SK-N-SH (cell line): Measurements from ENCODE around the gene SIRT5. TPM values are rescaled to one million over a fixed set of nuclear protein-coding genes. Genes with fewer than 3 reads are reported as not detected.

Source experiments
- CTCF ChIA-PET: fragments of 300-600, 350-600 bp; formaldehyde crosslinking; extraction: SDS; loops from one replicate; lab custom pipeline; 2021; lab: Yijun Ruan, JAX
- POLR2A ChIA-PET: fragments of 350-600 bp; sonication (Branson Sonifier 250); formaldehyde crosslinking; extraction: SDS; loops from one replicate; lab custom pipeline; 2020; ENCODE audit warnings: antibody characterized with exemption, inconsistent platforms; lab: Yijun Ruan, JAX
- DNase-seq: peaks from one replicate; pipeline ENCODE4 v3.0.0; 2012
- H2AFZ ChIP-seq: fragments of 200-600 bp; sonication (generic); 2 replicates; pipeline ENCODE4 v1.8.1; 2016; ENCODE audit warnings: antibody characterized with exemption, mild to moderate bottlenecking, low read depth
- H3F3A ChIP-seq: fragments of 200-600 bp; sonication (generic); replicated peaks from 2 replicates; pipeline ENCODE3; 2016; ENCODE audit warnings: antibody characterized with exemption, mild to moderate bottlenecking; ENCODE audit not compliant: insufficient read depth
- H3K27ac ChIP-seq, 2 experiments: fragments of 200-500 bp in 1 of 2; fragments of 200-600 bp in 1 of 2; sonication (Bioruptor generic) in 1 of 2; sonication (generic), shearing (Covaris generic) in 1 of 2; 2 replicates each; pipeline versions ENCODE4 v1.5.1 to v1.6.1; 2014 to 2016; ENCODE audit warnings: low read depth in 2 of 2, inconsistent platforms in 1 of 2, low read length in 1 of 2, mild to moderate bottlenecking in 1 of 2, mixed read lengths in 1 of 2
- H3K27me3 ChIP-seq: fragments of 200-600 bp; sonication (generic), shearing (Covaris generic); 2 replicates; pipeline ENCODE4 v1.6.1; 2016; ENCODE audit warnings: mixed run types; ENCODE audit not compliant: insufficient read depth
- H3K36me3 ChIP-seq, 2 experiments: fragments of 200-500 bp in 1 of 2; fragments of 200-600 bp in 1 of 2; sonication (Bioruptor generic) in 1 of 2; sonication (generic) in 1 of 2; replicated peaks in 1 of 2; 2 replicates each; pipeline versions ENCODE3 to v1.5.1; 2014 to 2016; ENCODE audit warnings: low read length in 1 of 2, mild to moderate bottlenecking in 1 of 2; ENCODE audit not compliant: insufficient read depth in 2 of 2, control insufficient read depth in 1 of 2
- H3K4me1 ChIP-seq, 2 experiments: fragments of 200-500 bp in 1 of 2; fragments of 200-600 bp in 1 of 2; sonication (Bioruptor generic) in 1 of 2; sonication (generic), shearing (Covaris generic) in 1 of 2; 2 replicates each; pipeline versions ENCODE4 v1.5.1 to v1.6.1; 2014 to 2016; ENCODE audit warnings: low read depth in 1 of 2, low read length in 1 of 2, mixed run types in 1 of 2; ENCODE audit not compliant: insufficient read depth in 2 of 2, control insufficient read depth in 1 of 2
- H3K4me2 ChIP-seq: fragments of 200-600 bp; sonication (generic), shearing (Covaris generic); 2 replicates; pipeline ENCODE4 v1.6.1; 2017; ENCODE audit warnings: mixed run types
- H3K4me3 ChIP-seq, 2 experiments: fragments of 200-500 bp in 1 of 2; fragments of 200-600 bp in 1 of 2; sonication (Bioruptor generic) in 1 of 2; sonication (generic), shearing (Covaris generic) in 1 of 2; 2 replicates each; pipeline versions ENCODE4 v1.5.1 to v1.8.1; 2014 to 2016; ENCODE audit warnings: low read depth in 2 of 2, inconsistent platforms in 1 of 2, low read length in 1 of 2, mild to moderate bottlenecking in 1 of 2, mixed read lengths in 1 of 2, moderate library complexity in 1 of 2
- H3K79me2 ChIP-seq: fragments of 200-600 bp; sonication (generic); 2 replicates; pipeline ENCODE4 v1.8.1; 2017; ENCODE audit warnings: mild to moderate bottlenecking; ENCODE audit not compliant: insufficient read depth
- H3K9ac ChIP-seq: fragments of 200-600 bp; sonication (generic); 2 replicates; pipeline ENCODE4 v1.6.1; 2017; ENCODE audit warnings: mixed run types
- H3K9me2 ChIP-seq: fragments of 200-600 bp; sonication (generic); 2 replicates; pipeline ENCODE4 v1.6.1; 2017; ENCODE audit warnings: mixed run types
- H3K9me3 ChIP-seq: fragments of 200-600 bp; sonication (generic); 2 replicates; pipeline ENCODE4 v1.6.1; 2017; ENCODE audit warnings: mixed run types, mild to moderate bottlenecking, moderate library complexity
- H4K20me1 ChIP-seq: fragments of 200-600 bp; sonication (generic); 2 replicates; pipeline ENCODE4 v1.6.1; 2017; ENCODE audit warnings: mild to moderate bottlenecking, mixed run types; ENCODE audit not compliant: insufficient read depth
- EP300 ChIP-seq, 2 experiments: IDR thresholded peaks; 2 replicates each; pipeline versions ENCODE4 v1.4.0 to v1.6.1; 2012; ENCODE audit warnings: borderline replicate concordance in 1 of 2, low read depth in 1 of 2, low read length in 1 of 2
- FOSL2 ChIP-seq: IDR thresholded peaks from 2 replicates; pipeline ENCODE4 v1.4.0; 2012; ENCODE audit warnings: low read depth, mild to moderate bottlenecking, moderate library complexity, borderline replicate concordance
- FOXJ3 ChIP-seq: sonication (generic); formaldehyde crosslinking; IDR thresholded peaks from 2 replicates; pipeline ENCODE4 v1.5.1; 2020; ENCODE audit warnings: mild to moderate bottlenecking, missing genetic modification reagents
- GATA2 ChIP-seq: sonication (generic); formaldehyde crosslinking; IDR thresholded peaks from 2 replicates; pipeline ENCODE4 v1.5.0; 2020; ENCODE audit warnings: mild to moderate bottlenecking, missing genetic modification reagents
- JUND ChIP-seq: IDR thresholded peaks from 2 replicates; pipeline ENCODE4 v1.4.0; 2012
- MXI1 ChIP-seq: IDR thresholded peaks from 2 replicates; pipeline ENCODE4 v1.6.1; 2012; ENCODE audit warnings: mild to moderate bottlenecking, low read depth, low read length, improper control_type of control experiment
- PBX3 ChIP-seq: IDR thresholded peaks from 2 replicates; pipeline ENCODE4; 2012
- RCOR1 ChIP-seq: fragments of 150-350 bp; IDR thresholded peaks from 2 replicates; pipeline ENCODE4 v1.6.1; 2017; ENCODE audit warnings: antibody characterized with exemption, low read length
- USF1 ChIP-seq: IDR thresholded peaks from 2 replicates; pipeline ENCODE4 v1.4.0; 2012; ENCODE audit warnings: low read depth, borderline replicate concordance
- ZBTB33 ChIP-seq: IDR thresholded peaks from 2 replicates; pipeline ENCODE4 v1.4.0; 2012; ENCODE audit warnings: low read depth, borderline replicate concordance
- WGBS: methylation state at CpG from one replicate; pipeline ENCODE4 v1.1.6; 2017; ENCODE audit warnings: low lambda C conversion rate; 5-methylcytosine and 5-hydroxymethylcytosine counted together
- polyA plus RNA-seq, 3 experiments: library from polyadenylated mRNA; depleted of rRNA; stranded (reverse); fragments of >200 nt; gene quantifications; 2 replicates each; pipeline ENCODE4 v1.2.3, GENCODE V29; 2012

Gene SIRT5
- polyA plus RNA-seq, 1 of the 3 experiments (the other 2 are of a cell fraction) = 6.7 TPM

- Histone ChIP-seq H3K36me3 (peaks cover 7 to 13% of the 10 kb centered on the region in 2 experiments), H3K9me2 (no peaks in the 10 kb centered on the region), H3K27ac (peak overlapping the region in 1 of 2 experiments; percentile 62; a peak in 3 of 4 replicates), H3K27me3 (no peaks in the 10 kb centered on the region), H3K9me3 (no peaks in the 10 kb centered on the region), H3K4me1 (peaks cover 0 to 7% of the 10 kb centered on the region in 2 experiments; a peak in 1 of 4 replicates), H3F3A (peaks cover 16% of the 10 kb centered on the region), H3K4me3 (no peak overlapping the region), H2AFZ (no peak overlapping the region), H3K79me2 (no peaks in the 10 kb centered on the region), H4K20me1 (no peaks in the 10 kb centered on the region), H3K4me2 (peak overlapping the region; percentile 17), H3K9ac (no peak overlapping the region; the same call in 1 of the 2 replicates)
- DNase-seq = peak; percentile 62
- ChIA-PET CTCF (interaction anchor here (0.6 to 5.6 kb wide), 3 partner anchors 18 to 142 kb away, joined by 3 to 43 read pairs (median 3); partner anchors contain the start of genes NOL7 and SIRT5), POLR2A (no interaction called here)
- 27% methylated on average over 6 of the region's 6 CpGs for WGBS
- TF ChIP-seq FOXJ3 (CRISPR knock-in tag) = no peak
- TF ChIP-seq ZBTB33 = no peak
- TF ChIP-seq EP300 (IDR thresholded peaks at IDR 0.05; ENCODE audit: borderline replicate concordance in 1 of 2, low read depth in 1 of 2, low read length in 1 of 2) = 0 out of 4 replicates have a peak, but pooled peaks of 1 of the 2 experiments have one; percentile 8
- TF ChIP-seq GATA2 (CRISPR knock-in tag) = peak; percentile 95
- TF ChIP-seq USF1 = no peak
Observed at GRCh38 chr6:13593103-13593502, 18.7 kb downstream of the SIRT5 start.

GRCh38 chr6:13593720-13594119 lies 19.3 kb downstream of the SIRT5 start:
- CTCF ChIA-PET = interaction anchor here (0.6 to 5.6 kb wide), 4 partner anchors 19 to 142 kb away, joined by 3 to 43 read pairs (median 4); partner anchors contain the start of gene SIRT5
- H3F3A ChIP-seq = peaks cover 11% of the 10 kb centered on the region
- H3K9ac ChIP-seq = no peak overlapping the region; the same call in 1 of the 2 replicates
- no peak overlapping the region for H3K4me3 ChIP-seq
- H3K27me3 ChIP-seq = no peaks in the 10 kb centered on the region
- no peak for DNase-seq
- peak overlapping the region; percentile 17; the same call in 1 of the 2 replicates for H3K4me2 ChIP-seq
- POLR2A ChIA-PET = no interaction called here
- peak overlapping the region in 1 of 2 experiments; percentile 62; a peak in 2 of 4 replicates for H3K27ac ChIP-seq
- no peaks in the 10 kb centered on the region for H3K79me2 ChIP-seq
- peaks cover 1 to 10% of the 10 kb centered on the region in 2 experiments for H3K36me3 ChIP-seq
- no peak overlapping the region for H2AFZ ChIP-seq
- H3K4me1 ChIP-seq = peaks cover 0 to 7% of the 10 kb centered on the region in 2 experiments; a peak in 1 of 4 replicates
- H3K9me3 ChIP-seq = no peaks in the 10 kb centered on the region
- no peaks in the 10 kb centered on the region for H4K20me1 ChIP-seq
- no peaks in the 10 kb centered on the region for H3K9me2 ChIP-seq
- TF ChIP-seq FOSL2 (peak; percentile 41; the same call in 1 of the 2 replicates), RCOR1 (no peak), JUND (peak; percentile 39; the same call in 1 of the 2 replicates), MXI1 (no peak), PBX3 (peak; percentile 57; the same call in 1 of the 2 replicates)
- 38% methylated on average over 6 of the region's 6 CpGs for WGBS
